Sigmoid colon (tissue), 7 donors: ENCODE measurements around the gene AMOTL2. TPM values are rescaled to one million over a fixed set of nuclear protein-coding genes. Genes with fewer than 3 reads are reported as not detected.

Experiments used
- DNase-seq: peaks from one replicate; pipeline ENCODE4 v3.0.0-alpha.2; 2019
- H3K27ac ChIP-seq, 4 donors: fragments of 200-600 bp; sonication (generic); one replicate each; pipeline ENCODE4 v1.5.1; 2016 to 2019; ENCODE audit warnings: mild to moderate bottlenecking in 1 of 4
- H3K27me3 ChIP-seq, 3 donors: fragments of 200-600 bp; sonication (generic); one replicate each; pipeline ENCODE4 v1.5.1; 2019; ENCODE audit warnings: mild to moderate bottlenecking in 1 of 3
- H3K36me3 ChIP-seq, 4 donors: fragments of 200-600 bp; sonication (generic); one replicate each; pipeline ENCODE4 v1.5.1; 2016 to 2019
- H3K4me1 ChIP-seq, 4 donors: fragments of 200-600 bp; sonication (generic); one replicate each; pipeline ENCODE4 v1.5.1; 2017 to 2019
- H3K4me3 ChIP-seq, 4 donors: fragments of 200-600 bp; sonication (generic); one replicate each; pipeline ENCODE4 v1.5.1; 2017 to 2019; ENCODE audit warnings: mild to moderate bottlenecking in 2 of 4, moderate library complexity in 1 of 4
- H3K9me3 ChIP-seq, 4 donors: fragments of 200-600 bp in 3 of 4; sonication (generic) in 3 of 4; one replicate each; pipeline versions ENCODE4 v1.5.1 to v1.6.1; 2013 to 2019
- EP300 ChIP-seq, 4 donors: sonication (generic); formaldehyde crosslinking; IDR thresholded peaks; one replicate each; pipeline ENCODE4 v1.6.1; 2017; ENCODE audit warnings: antibody characterized with exemption in 4 of 4
- POLR2A ChIP-seq, 2 donors: fragments of 450-650 bp; IDR thresholded peaks; one replicate each; pipeline ENCODE4 v1.6.1; 2016; ENCODE audit warnings: antibody characterized with exemption in 2 of 2, mild to moderate bottlenecking in 2 of 2, moderate library complexity in 2 of 2
- POLR2AphosphoS5 ChIP-seq, 4 donors: sonication (generic); formaldehyde crosslinking; IDR thresholded peaks; one replicate each; pipeline ENCODE4 v1.6.1; 2017; ENCODE audit warnings: antibody characterized with exemption in 4 of 4
- WGBS, 2 donors: extraction: QIAGEN DNeasy Blood & Tissue Kit; methylation state at CpG; one replicate each; pipeline ENCODE4 v1.1.7; 2013; 5-methylcytosine and 5-hydroxymethylcytosine counted together
- intact Hi-C: fragments of 100-400 bp; cut with DNase I; formaldehyde crosslinking; loops from one replicate; pipeline ENCODE4 v1.15.1; 2023
- polyA plus RNA-seq, 3 donors: library from polyadenylated mRNA; stranded (reverse); fragments of 200-250 nt; gene quantifications; one replicate each; pipeline ENCODE4 v1.2.3, GENCODE V29; 2013
- total RNA-seq, 4 donors: library from RNA; depleted of rRNA; stranded (reverse); fragments of >200 nt; gene quantifications; one replicate each; pipeline ENCODE4 v1.1.0, GENCODE V29; 2016
- TF ChIP-seq, protein P1 (sequence below), 4 experiments: fragments of 450-650 bp in 3 of 4; fragments of 200-600 bp in 1 of 4; IDR thresholded peaks; one replicate each; pipeline ENCODE4 v1.5.1; 2016 to 2019; ENCODE audit warnings: antibody characterized with exemption in 4 of 4, mild to moderate bottlenecking in 3 of 4, moderate library complexity in 2 of 4
- donor health status: healthy with polysubstance abuse.
- donor health status: Bipolar disorder and iron deficiency.
- donor health status: healthy.

Gene AMOTL2
- total and polyA plus RNA-seq, 7 donors, result 1.6 to 112 (median 43.5) TPM

GRCh38 chr3:134392336-134392983, 18.2 kb upstream of the AMOTL2 start:
- no peaks in the 10 kb centered on the region for H3K9me3 ChIP-seq
- intact Hi-C loops, result no loop called here
- H3K27me3 ChIP-seq, result no peaks in the 10 kb centered on the region
- TF ChIP-seq POLR2A (IDR thresholded peaks at IDR 0.05), result no peak
- H3K4me1 ChIP-seq, result peaks cover 0 to 16% (median 8%) of the 10 kb centered on the region in 4 donors
- no peaks in the 10 kb centered on the region for H3K36me3 ChIP-seq
- no peak overlapping the region for H3K4me3 ChIP-seq
- 47 to 74% methylated on average over 1 of the region's 1 CpG for WGBS, 2 donors
- DNase-seq, result no peak
- peak overlapping the region in 2 of 4 donors; percentile 39 to 59 for H3K27ac ChIP-seq

DNA sequence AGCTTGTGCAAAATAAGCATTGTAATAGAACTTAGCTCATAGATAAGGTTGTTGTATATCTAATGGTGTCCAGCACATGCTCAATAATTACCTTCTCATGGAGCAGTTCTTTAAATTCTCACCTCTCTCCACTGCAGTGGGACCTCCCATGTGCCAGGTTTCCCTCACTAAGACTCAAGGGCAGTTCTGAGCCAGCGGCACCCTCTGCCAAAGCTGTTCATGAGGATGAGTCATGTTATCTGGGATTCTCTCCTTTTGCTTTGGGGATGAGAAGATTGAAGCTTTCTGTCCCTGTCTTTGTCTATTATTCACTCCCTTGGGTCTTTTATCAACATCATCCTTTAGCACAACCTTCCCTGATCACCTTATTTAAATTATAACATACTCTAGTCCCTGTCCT, 15.6 kb upstream of the AMOTL2 start:
- DNase-seq, result no peak
- WGBS, 2 donors, result 96 to 100% methylated on average over 1 of the region's 1 CpG
- intact Hi-C loops, result no loop called here

GRCh38 chr3:134388788-134389485, 14.7 kb upstream of the AMOTL2 start:
- Histone ChIP-seq H3K36me3 (no peaks in the 10 kb centered on the region), H3K9me3 (no peaks in the 10 kb centered on the region), H3K27me3 (no peaks in the 10 kb centered on the region), H3K4me1 (peaks cover 0 to 16% (median 8%) of the 10 kb centered on the region in 4 donors), H3K27ac (no peak overlapping the region), H3K4me3 (no peak overlapping the region)
- TF ChIP-seq, protein P1, sequence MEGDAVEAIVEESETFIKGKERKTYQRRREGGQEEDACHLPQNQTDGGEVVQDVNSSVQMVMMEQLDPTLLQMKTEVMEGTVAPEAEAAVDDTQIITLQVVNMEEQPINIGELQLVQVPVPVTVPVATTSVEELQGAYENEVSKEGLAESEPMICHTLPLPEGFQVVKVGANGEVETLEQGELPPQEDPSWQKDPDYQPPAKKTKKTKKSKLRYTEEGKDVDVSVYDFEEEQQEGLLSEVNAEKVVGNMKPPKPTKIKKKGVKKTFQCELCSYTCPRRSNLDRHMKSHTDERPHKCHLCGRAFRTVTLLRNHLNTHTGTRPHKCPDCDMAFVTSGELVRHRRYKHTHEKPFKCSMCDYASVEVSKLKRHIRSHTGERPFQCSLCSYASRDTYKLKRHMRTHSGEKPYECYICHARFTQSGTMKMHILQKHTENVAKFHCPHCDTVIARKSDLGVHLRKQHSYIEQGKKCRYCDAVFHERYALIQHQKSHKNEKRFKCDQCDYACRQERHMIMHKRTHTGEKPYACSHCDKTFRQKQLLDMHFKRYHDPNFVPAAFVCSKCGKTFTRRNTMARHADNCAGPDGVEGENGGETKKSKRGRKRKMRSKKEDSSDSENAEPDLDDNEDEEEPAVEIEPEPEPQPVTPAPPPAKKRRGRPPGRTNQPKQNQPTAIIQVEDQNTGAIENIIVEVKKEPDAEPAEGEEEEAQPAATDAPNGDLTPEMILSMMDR (IDR thresholded peaks at IDR 0.05), result no peak
- peak in 1 of 4 donors; percentile 35 for TF ChIP-seq POLR2AphosphoS5 (IDR thresholded peaks at IDR 0.05)
- DNase-seq, result no peak
- WGBS, 2 donors, result 39 to 61% methylated on average over 10 of the region's 10 CpGs
- intact Hi-C loops, result no loop called here

More for the DNA sequence above, 15.6 kb upstream of the AMOTL2 start:
- Histone ChIP-seq H3K4me3 (no peak overlapping the region), H3K36me3 (no peaks in the 10 kb centered on the region), H3K27ac (no peak overlapping the region), H3K27me3 (no peaks in the 10 kb centered on the region), H3K9me3 (no peaks in the 10 kb centered on the region), H3K4me1 (peaks cover 0 to 16% (median 8%) of the 10 kb centered on the region in 4 donors)
- TF ChIP-seq, protein P1 (IDR thresholded peaks at IDR 0.05), result no peak
- no peak for TF ChIP-seq POLR2A (IDR thresholded peaks at IDR 0.05)
- no peak for TF ChIP-seq EP300 (IDR thresholded peaks at IDR 0.05)
- TF ChIP-seq POLR2AphosphoS5 (IDR thresholded peaks at IDR 0.05), result no peak

DNA sequence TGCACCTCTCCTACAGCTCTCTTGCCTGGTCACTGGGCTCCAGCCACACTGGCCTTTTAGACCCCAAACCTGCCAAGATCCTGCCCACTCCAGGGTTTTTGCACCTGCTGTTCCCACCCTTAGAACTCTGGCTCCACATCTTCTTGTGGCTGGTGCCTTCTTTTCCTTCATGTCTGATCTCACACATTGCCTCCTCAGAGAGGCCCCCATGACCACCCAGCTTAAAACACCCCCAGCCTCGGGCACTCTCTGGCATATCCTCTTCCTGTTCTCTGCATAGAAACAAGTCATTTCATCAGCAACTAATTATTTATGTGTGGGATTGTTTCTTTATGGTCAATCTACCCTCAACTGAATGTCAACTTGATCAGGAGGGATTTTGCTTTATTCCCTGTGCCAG, 14.0 kb upstream of the AMOTL2 start:
- TF ChIP-seq, protein P1 (IDR thresholded peaks at IDR 0.05), result no peak
- TF ChIP-seq POLR2A (IDR thresholded peaks at IDR 0.05) (no peak), EP300 (IDR thresholded peaks at IDR 0.05) (no peak), POLR2AphosphoS5 (IDR thresholded peaks at IDR 0.05) (no peak)
- H3K27me3 ChIP-seq, result no peaks in the 10 kb centered on the region
- no peaks in the 10 kb centered on the region for H3K9me3 ChIP-seq
- H3K4me1 ChIP-seq, result peaks cover 0 to 16% (median 8%) of the 10 kb centered on the region in 4 donors
- no peak for DNase-seq
- H3K4me3 ChIP-seq, result no peak overlapping the region
- no peaks in the 10 kb centered on the region for H3K36me3 ChIP-seq
- WGBS, 2 donors, result 38 to 74% methylated on average over 1 of the region's 1 CpG
- intact Hi-C loops, result no loop called here
- H3K27ac ChIP-seq, result no peak overlapping the region

DNA sequence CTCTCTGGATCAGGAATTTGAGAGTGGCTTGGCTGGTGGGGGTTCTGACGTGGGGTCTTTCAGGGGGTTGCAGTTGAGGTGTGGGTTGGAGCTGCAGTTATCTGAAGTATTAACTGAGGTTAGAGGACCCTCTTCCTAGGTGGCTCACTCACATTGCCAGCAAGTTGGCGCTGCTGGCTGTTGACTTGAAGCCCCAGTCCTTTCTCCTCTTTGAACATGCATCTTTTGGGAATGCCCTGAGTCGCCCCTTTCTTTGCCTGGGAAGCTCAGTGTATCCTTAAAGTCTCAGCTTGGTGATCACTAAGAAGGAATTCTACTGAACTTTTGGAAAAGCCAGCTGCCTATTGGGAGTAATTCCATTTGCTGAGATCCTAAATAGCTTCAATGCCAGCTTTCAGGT, 13.0 kb upstream of the AMOTL2 start:
- 90 to 94% methylated on average over 3 of the region's 3 CpGs for WGBS, 2 donors
- Histone ChIP-seq H3K27ac (no peak overlapping the region), H3K4me3 (no peak overlapping the region), H3K9me3 (no peaks in the 10 kb centered on the region), H3K36me3 (no peaks in the 10 kb centered on the region), H3K4me1 (peaks cover 0 to 11% (median 4%) of the 10 kb centered on the region in 4 donors), H3K27me3 (no peaks in the 10 kb centered on the region)
- TF ChIP-seq, protein P1 (IDR thresholded peaks at IDR 0.05), result no peak
- TF ChIP-seq POLR2A (IDR thresholded peaks at IDR 0.05) (no peak), EP300 (IDR thresholded peaks at IDR 0.05) (no peak), POLR2AphosphoS5 (IDR thresholded peaks at IDR 0.05) (no peak)
- no peak for DNase-seq
- intact Hi-C loops, result no loop called here
